Cardiac muscle cell (in vitro differentiated cells and primary cell): ENCODE results near the gene DDX42. TPM values are rescaled to one million over a fixed set of nuclear protein-coding genes. Genes with fewer than 3 reads are reported as not detected.

ENCODE experiments used
- DNase-seq, 2 donors: peaks; one replicate each; pipeline versions ENCODE4 v3.0.0 to v3.0.0-alpha.2; 2010 to 2017; ENCODE audit warnings: low read depth in 1 of 2, low spot score in 1 of 2
- H3K27ac ChIP-seq: fragments of 200-600 bp; sonication (generic); 2 replicates; pipeline ENCODE4 v1.5.1; 2016
- H3K27me3 ChIP-seq: fragments of 200-600 bp; sonication (generic); 2 replicates; pipeline ENCODE4 v1.6.0; 2016; ENCODE audit warnings: control low read depth
- H3K36me3 ChIP-seq: fragments of 200-600 bp; sonication (generic); 2 replicates; pipeline ENCODE4 v1.5.1; 2016; ENCODE audit warnings: control low read depth
- H3K4me1 ChIP-seq: fragments of 200-600 bp; sonication (generic); 2 replicates; pipeline ENCODE4 v1.8.1; 2017; ENCODE audit warnings: low read depth, mild to moderate bottlenecking, mixed run types
- H3K4me3 ChIP-seq: fragments of 200-600 bp; sonication (generic); 2 replicates; pipeline ENCODE4 v1.5.1; 2016; ENCODE audit warnings: mild to moderate bottlenecking
- H3K9me3 ChIP-seq: fragments of 200-600 bp; sonication (generic); 2 replicates; pipeline ENCODE4 v1.5.1; 2017; ENCODE audit warnings: low read depth, mild to moderate bottlenecking, control low read depth
- polyA plus RNA-seq: library from polyadenylated mRNA; unstranded; fragments of >200 nt; fragmentation: Nextera tagmentation; extraction: Ambion mirVana; gene quantifications from 2 replicates; pipeline ENCODE4 v1.2.1, GENCODE V29; 2016
- total RNA-seq: library from RNA; depleted of rRNA; stranded (reverse); fragments of >200 nt; gene quantifications from 2 replicates; pipeline ENCODE4 v1.2.3, GENCODE V29; 2016
- TF ChIP-seq, protein P1 (sequence below): IDR thresholded peaks from 2 replicates; pipeline ENCODE4 v1.5.1; 2012; ENCODE audit warnings: low read depth, mild to moderate bottlenecking, low read length

Gene DDX42
- total and polyA plus RNA-seq, 2 experiments from 2014 or later = 58.1 to 91.0 TPM

GRCh38 chr17:63833026-63833740 lies 59.2 kb downstream of the DDX42 start:
- TF ChIP-seq, protein P1, sequence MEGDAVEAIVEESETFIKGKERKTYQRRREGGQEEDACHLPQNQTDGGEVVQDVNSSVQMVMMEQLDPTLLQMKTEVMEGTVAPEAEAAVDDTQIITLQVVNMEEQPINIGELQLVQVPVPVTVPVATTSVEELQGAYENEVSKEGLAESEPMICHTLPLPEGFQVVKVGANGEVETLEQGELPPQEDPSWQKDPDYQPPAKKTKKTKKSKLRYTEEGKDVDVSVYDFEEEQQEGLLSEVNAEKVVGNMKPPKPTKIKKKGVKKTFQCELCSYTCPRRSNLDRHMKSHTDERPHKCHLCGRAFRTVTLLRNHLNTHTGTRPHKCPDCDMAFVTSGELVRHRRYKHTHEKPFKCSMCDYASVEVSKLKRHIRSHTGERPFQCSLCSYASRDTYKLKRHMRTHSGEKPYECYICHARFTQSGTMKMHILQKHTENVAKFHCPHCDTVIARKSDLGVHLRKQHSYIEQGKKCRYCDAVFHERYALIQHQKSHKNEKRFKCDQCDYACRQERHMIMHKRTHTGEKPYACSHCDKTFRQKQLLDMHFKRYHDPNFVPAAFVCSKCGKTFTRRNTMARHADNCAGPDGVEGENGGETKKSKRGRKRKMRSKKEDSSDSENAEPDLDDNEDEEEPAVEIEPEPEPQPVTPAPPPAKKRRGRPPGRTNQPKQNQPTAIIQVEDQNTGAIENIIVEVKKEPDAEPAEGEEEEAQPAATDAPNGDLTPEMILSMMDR = no peak
- no peak for DNase-seq
- H3K36me3 ChIP-seq = peaks cover 38% of the 10 kb centered on the region
- H3K4me3 ChIP-seq = no peak overlapping the region
- H3K27ac ChIP-seq = no peak overlapping the region
- H3K4me1 ChIP-seq = peaks cover 3% of the 10 kb centered on the region
- H3K9me3 ChIP-seq = no peaks in the 10 kb centered on the region
- no peaks in the 10 kb centered on the region for H3K27me3 ChIP-seq

GRCh38 chr17:63833741-63834373 lies 59.9 kb downstream of the DDX42 start:
- Histone ChIP-seq H3K4me1 (peaks cover 4% of the 10 kb centered on the region), H3K36me3 (peaks cover 38% of the 10 kb centered on the region), H3K9me3 (no peaks in the 10 kb centered on the region), H3K27me3 (no peaks in the 10 kb centered on the region), H3K4me3 (no peak overlapping the region), H3K27ac (no peak overlapping the region)
- no peak for DNase-seq
- TF ChIP-seq, protein P1 = no peak

DNA sequence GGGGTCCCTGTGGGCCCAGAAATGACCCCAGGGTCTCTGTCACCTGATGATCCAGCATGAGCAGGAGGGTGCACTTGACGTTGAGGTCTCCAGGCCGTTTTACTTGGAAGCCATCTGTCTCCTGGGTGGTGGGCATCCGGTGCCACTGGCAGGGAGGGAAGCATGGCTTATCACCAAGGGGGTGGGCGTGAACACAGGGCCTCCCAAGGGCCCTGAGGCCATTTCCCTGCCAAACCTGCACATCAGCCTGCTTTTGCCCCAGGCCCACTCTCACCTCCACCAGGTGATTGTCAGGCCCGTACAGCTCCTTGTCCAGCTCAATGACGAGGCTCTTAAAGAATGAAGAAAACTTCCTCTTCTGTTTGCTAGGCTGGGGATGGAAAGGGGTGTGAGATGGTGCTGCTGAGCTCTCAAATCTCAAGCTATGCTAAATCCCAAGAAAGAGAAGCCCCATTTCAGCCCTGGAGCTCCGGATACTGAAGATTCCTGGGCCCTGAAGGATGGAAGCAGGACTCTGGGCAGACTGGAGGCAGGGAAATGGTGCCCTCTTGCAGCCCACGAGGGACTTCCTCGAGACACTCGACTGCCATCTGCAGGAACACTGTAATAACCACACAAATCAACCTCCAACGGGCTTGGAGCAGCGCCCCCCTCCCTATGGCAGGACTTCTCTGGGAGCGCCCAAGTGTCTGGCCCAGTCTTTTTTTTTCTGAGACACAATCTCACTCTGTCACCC lies 60.6 kb downstream of the DDX42 start:
- Histone ChIP-seq H3K36me3 (peaks cover 32% of the 10 kb centered on the region), H3K27ac (no peak overlapping the region), H3K4me1 (peaks cover 12% of the 10 kb centered on the region), H3K27me3 (no peaks in the 10 kb centered on the region), H3K9me3 (no peaks in the 10 kb centered on the region), H3K4me3 (no peak overlapping the region)
- TF ChIP-seq, protein P1 = peak; percentile 73
- DNase-seq = peak; percentile 83 to 85

- peaks cover 28% of the 10 kb centered on the region for H3K36me3 ChIP-seq
These were observed 61.3 kb downstream of the DDX42 start for GRCh38 chr17:63835167-63835720.

DNA sequence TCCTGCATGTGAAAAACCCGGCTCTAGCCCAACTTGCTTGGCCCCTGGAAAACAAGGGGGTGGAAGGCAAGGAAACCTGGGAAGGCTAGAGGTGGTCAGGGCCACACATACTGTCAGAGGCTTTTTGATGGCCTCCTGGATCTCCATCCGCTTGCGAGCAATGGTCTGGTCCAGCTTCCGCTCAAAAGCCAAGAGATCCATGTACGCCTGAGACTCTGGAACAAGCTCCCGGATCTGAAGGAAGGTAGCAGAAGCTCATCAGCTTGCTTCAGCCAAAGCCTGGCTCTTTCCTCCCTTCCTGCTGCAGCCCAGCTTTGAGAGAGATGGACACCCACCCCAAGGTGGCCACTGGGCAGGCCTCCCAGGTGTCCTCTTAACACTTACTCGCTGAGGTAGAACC lies 62.8 kb downstream of the DDX42 start:
- Histone ChIP-seq H3K4me1 (peaks cover 26% of the 10 kb centered on the region), H3K9me3 (no peaks in the 10 kb centered on the region), H3K4me3 (no peak overlapping the region), H3K36me3 (peaks cover 12% of the 10 kb centered on the region), H3K27ac (no peak overlapping the region), H3K27me3 (no peaks in the 10 kb centered on the region)
- DNase-seq = no peak
- TF ChIP-seq, protein P1 = no peak

More at GRCh38 chr17:63835167-63835720, 61.3 kb downstream of the DDX42 start:
- TF ChIP-seq, protein P1 = no peak
- no peak overlapping the region for H3K27ac ChIP-seq
- no peak for DNase-seq
- no peaks in the 10 kb centered on the region for H3K9me3 ChIP-seq
- no peaks in the 10 kb centered on the region for H3K27me3 ChIP-seq
- no peak overlapping the region for H3K4me3 ChIP-seq
- H3K4me1 ChIP-seq = peaks cover 12% of the 10 kb centered on the region
